Panc1 (cell line): ENCODE results near the gene C2CD2. TPM values are rescaled to one million over a fixed set of nuclear protein-coding genes. Genes with fewer than 3 reads are reported as not detected.

ENCODE experiments used
- ATAC-seq: fragments of 200-7000 bp; cut with Tn5 transposase; 2 replicates; pipeline ENCODE4 v1.9.1; 2020; ENCODE audit warnings: mild to moderate bottlenecking, moderate library complexity
- BruUV-seq: library from RNA; stranded (reverse); fragments of 400-500 nt; replicated peaks from 2 replicates; lab custom pipeline; 2021; lab: Mats Ljungman, UMichigan
- CTCF ChIA-PET: fragments of 300-600 bp; sonication (Branson Sonifier 250); formaldehyde crosslinking; loops from one replicate; lab custom pipeline; 2022; ENCODE audit warnings: antibody characterized with exemption; lab: Charles Lee
- POLR2A ChIA-PET: fragments of 300-600 bp; sonication (Branson Sonifier 250); formaldehyde crosslinking; loops from one replicate; lab custom pipeline; 2022; ENCODE audit warnings: antibody characterized with exemption; lab: Charles Lee
- DNase-seq: peaks from one replicate; pipeline ENCODE4 v3.0.0-alpha.2; 2010; ENCODE audit warnings: low read depth, low spot score
- H3K27ac ChIP-seq: 2 replicates; pipeline ENCODE4 v1.5.1; 2011; ENCODE audit warnings: mild to moderate bottlenecking, low read length, inconsistent platforms
- H3K27me3 ChIP-seq: fragments of 200-500 bp; sonication (Bioruptor generic); 2 replicates; pipeline ENCODE4 v1.6.0; 2014; ENCODE audit warnings: low read length, inconsistent platforms; ENCODE audit not compliant: control insufficient read depth, insufficient read depth
- H3K36me3 ChIP-seq: fragments of 200-500 bp; sonication (Bioruptor generic); 2 replicates; pipeline ENCODE4 v1.5.1; 2014; ENCODE audit warnings: inconsistent platforms, mild to moderate bottlenecking, low read length, moderate library complexity; ENCODE audit not compliant: control insufficient read depth, insufficient read depth
- H3K4me1 ChIP-seq: 2 replicates; pipeline ENCODE4 v1.5.1; 2011; ENCODE audit warnings: inconsistent platforms, mild to moderate bottlenecking, low read length, moderate library complexity; ENCODE audit not compliant: control insufficient read depth, insufficient read depth
- H3K4me3 ChIP-seq, 2 experiments: 2 replicates each; pipeline ENCODE4 v1.5.1; 2011 to 2012; ENCODE audit warnings: low read depth in 2 of 2, low read length in 2 of 2, mild to moderate bottlenecking in 2 of 2, inconsistent platforms in 1 of 2, moderate library complexity in 1 of 2
- H3K9me3 ChIP-seq: fragments of 200-500 bp; sonication (Bioruptor generic); 2 replicates; pipeline ENCODE4 v1.5.1; 2014; ENCODE audit warnings: low read depth, mild to moderate bottlenecking, inconsistent platforms, low read length, moderate library complexity; ENCODE audit not compliant: control insufficient read depth, insufficient read depth
- CTCF ChIP-seq: fragments of 450-650 bp; IDR thresholded peaks from 2 replicates; pipeline ENCODE4 v1.5.1; 2017; ENCODE audit warnings: mild to moderate bottlenecking
- POLR2AphosphoS5 ChIP-seq: IDR thresholded peaks from 2 replicates; pipeline ENCODE4 v1.6.1; 2012; ENCODE audit warnings: mild to moderate bottlenecking, low read depth, low read length, moderate library complexity
- REST ChIP-seq, 2 experiments: IDR thresholded peaks; 2 replicates each; pipeline ENCODE4 v1.6.1; 2011 to 2012; ENCODE audit warnings: low read depth in 2 of 2, control low read depth in 1 of 2, low read length in 1 of 2, mild to moderate bottlenecking in 1 of 2, moderate library complexity in 1 of 2; ENCODE audit not compliant: insufficient read depth in 1 of 2
- SIN3A ChIP-seq: IDR thresholded peaks from 2 replicates; pipeline ENCODE4 v1.6.1; 2012; ENCODE audit warnings: low read depth, mild to moderate bottlenecking, low read length, moderate library complexity, borderline replicate concordance; ENCODE audit not compliant: insufficient read depth
- TCF7L2 ChIP-seq: IDR thresholded peaks from 2 replicates; pipeline ENCODE4 v1.6.1; 2011; ENCODE audit warnings: mild to moderate bottlenecking, low read depth, low read length, inconsistent platforms
- in situ Hi-C: cut with HindIII; loops from 2 replicates; pipeline ENCODE4 v1.10.0; 2016; ENCODE audit warnings: low sequenced_read_pairs, low pct_unique_long_range_greater_than_20kb
- intact Hi-C: fragments of 100-400 bp; cut with micrococcal nuclease; formaldehyde crosslinking; loops from one replicate; pipeline ENCODE4 v1.10.0; 2022; ENCODE audit not compliant: unreplicated experiment
- total RNA-seq: library from RNA; stranded (reverse); gene quantifications from one replicate; pipeline ENCODE4 v1.2.1, GENCODE V29; 2021; ENCODE audit not compliant: unreplicated experiment

C2CD2 gene
- total RNA-seq, 1 experiment from 2014 or later = 14.0 TPM

- intact Hi-C loops (no loop called here), in situ Hi-C loops (no loop called here)
- POLR2A ChIA-PET = no interaction called here
- H3K36me3 ChIP-seq = no peaks in the 10 kb centered on the region; the same call in 1 of the 2 replicates
- H3K27me3 ChIP-seq = no peaks in the 10 kb centered on the region
- H3K9me3 ChIP-seq = no peaks in the 10 kb centered on the region
- no peak for ATAC-seq
- TF ChIP-seq CTCF = no peak
- TF ChIP-seq REST (IDR thresholded peaks at IDR 0.05; ENCODE audit: insufficient read depth in 1 of 2, low read depth in 2 of 2, low read length in 1 of 2) = no peak
- no peak for TF ChIP-seq SIN3A
- TF ChIP-seq POLR2AphosphoS5 = no peak
- no peak for TF ChIP-seq TCF7L2
- H3K4me3 ChIP-seq = no peak overlapping the region
- BruUV-seq = no TSS peak
- H3K4me1 ChIP-seq = no peaks in the 10 kb centered on the region
- CTCF ChIA-PET = no interaction called here
- no peak for DNase-seq
- no peak overlapping the region for H3K27ac ChIP-seq
Observed at GRCh38 chr21:41900401-41900800, 53.4 kb downstream of the C2CD2 start.

GRCh38 chr21:41899426-41900202 lies 54.2 kb downstream of the C2CD2 start:
- in situ Hi-C loops (no loop called here), intact Hi-C loops (no loop called here)
- CTCF ChIA-PET = interaction anchor here (0.7 kb wide), 1 partner anchor 35 kb away, joined by 3 read pairs; no protein-coding TSS in a partner anchor

More at GRCh38 chr21:41899426-41900202, 54.2 kb downstream of the C2CD2 start:
- DNase-seq = no peak
- no TSS peak for BruUV-seq
- Histone ChIP-seq H3K4me1 (no peaks in the 10 kb centered on the region), H3K36me3 (no peaks in the 10 kb centered on the region; the same call in 1 of the 2 replicates), H3K4me3 (no peak overlapping the region), H3K27ac (no peak overlapping the region), H3K9me3 (no peaks in the 10 kb centered on the region), H3K27me3 (no peaks in the 10 kb centered on the region)
- ATAC-seq = no peak
- POLR2A ChIA-PET = no interaction called here
- TF ChIP-seq SIN3A (no peak), TCF7L2 (no peak), POLR2AphosphoS5 (no peak), CTCF (no peak), REST (IDR thresholded peaks at IDR 0.05; ENCODE audit: insufficient read depth in 1 of 2, low read depth in 2 of 2, low read length in 1 of 2) (no peak)
